Epithelial cell of proximal tubule (primary cell): ENCODE measurements around the gene BICD2. TPM values are rescaled to one million over a fixed set of nuclear protein-coding genes. Genes with fewer than 3 reads are reported as not detected.

Experiments
- DNase-seq: peaks from one replicate; pipeline ENCODE4 v3.0.0-alpha.2; 2011; ENCODE audit warnings: low read depth
- H3K4me3 ChIP-seq: 2 replicates; pipeline ENCODE4 v1.5.1; 2011; ENCODE audit warnings: low read depth, mild to moderate bottlenecking, low read length
- total RNA-seq: library from RNA; depleted of rRNA; stranded (reverse); fragments of >200 nt; gene quantifications from 2 replicates; pipeline ENCODE4 v1.2.3, GENCODE V29; 2015
- TF ChIP-seq, protein P1 (sequence below): conservative IDR thresholded peaks from 2 replicates; pipeline ENCODE4 v1.5.1; 2012; ENCODE audit warnings: low read depth, mild to moderate bottlenecking, low read length

Gene BICD2
- total RNA-seq, 1 donor from 2014 or later, result 32.2 TPM

DNA sequence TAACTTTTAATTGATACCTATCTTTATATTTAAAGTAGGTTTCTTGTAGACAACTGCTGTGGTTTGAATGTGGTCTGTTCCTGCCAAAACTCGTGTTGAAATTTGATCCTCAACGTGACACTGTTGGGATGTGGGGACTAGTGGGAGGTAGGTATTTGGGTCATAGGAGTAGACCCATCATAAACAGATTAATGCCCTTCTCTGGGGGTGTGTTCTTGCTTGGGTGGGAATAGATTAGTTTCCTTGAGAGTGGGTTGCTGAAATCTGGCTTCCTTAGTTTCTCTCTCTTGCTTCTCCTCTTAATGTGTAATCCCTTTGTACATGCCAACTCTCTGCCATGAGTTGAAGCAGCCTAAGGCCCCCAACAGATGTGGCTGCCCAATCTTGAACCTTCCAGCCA lies 60.1 kb downstream of the BICD2 start:
- DNase-seq, result no peak
- H3K4me3 ChIP-seq, result no peak overlapping the region
- TF ChIP-seq, protein P1, sequence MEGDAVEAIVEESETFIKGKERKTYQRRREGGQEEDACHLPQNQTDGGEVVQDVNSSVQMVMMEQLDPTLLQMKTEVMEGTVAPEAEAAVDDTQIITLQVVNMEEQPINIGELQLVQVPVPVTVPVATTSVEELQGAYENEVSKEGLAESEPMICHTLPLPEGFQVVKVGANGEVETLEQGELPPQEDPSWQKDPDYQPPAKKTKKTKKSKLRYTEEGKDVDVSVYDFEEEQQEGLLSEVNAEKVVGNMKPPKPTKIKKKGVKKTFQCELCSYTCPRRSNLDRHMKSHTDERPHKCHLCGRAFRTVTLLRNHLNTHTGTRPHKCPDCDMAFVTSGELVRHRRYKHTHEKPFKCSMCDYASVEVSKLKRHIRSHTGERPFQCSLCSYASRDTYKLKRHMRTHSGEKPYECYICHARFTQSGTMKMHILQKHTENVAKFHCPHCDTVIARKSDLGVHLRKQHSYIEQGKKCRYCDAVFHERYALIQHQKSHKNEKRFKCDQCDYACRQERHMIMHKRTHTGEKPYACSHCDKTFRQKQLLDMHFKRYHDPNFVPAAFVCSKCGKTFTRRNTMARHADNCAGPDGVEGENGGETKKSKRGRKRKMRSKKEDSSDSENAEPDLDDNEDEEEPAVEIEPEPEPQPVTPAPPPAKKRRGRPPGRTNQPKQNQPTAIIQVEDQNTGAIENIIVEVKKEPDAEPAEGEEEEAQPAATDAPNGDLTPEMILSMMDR, result no peak

DNA sequence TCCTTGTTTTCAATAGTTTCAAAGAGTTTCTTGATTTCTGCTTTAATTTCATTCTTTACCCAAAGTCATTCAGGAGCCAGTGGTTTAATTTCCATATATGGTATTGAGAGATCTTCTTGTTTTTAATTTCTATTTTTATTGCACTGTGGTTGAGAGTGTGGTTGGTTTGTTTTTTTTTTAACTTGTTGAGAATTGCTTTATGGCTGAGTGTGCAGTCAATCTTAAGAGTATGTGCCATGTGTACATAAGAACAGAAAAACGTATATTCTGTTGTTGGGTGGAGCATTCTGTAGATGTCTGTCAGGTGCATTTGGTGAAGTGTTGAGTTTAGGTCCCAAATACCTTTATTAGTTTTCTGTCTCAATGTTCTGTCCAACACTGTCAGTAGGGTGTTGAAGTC lies 68.0 kb downstream of the BICD2 start:
- no peak overlapping the region for H3K4me3 ChIP-seq
- TF ChIP-seq, protein P1, result no peak

DNA sequence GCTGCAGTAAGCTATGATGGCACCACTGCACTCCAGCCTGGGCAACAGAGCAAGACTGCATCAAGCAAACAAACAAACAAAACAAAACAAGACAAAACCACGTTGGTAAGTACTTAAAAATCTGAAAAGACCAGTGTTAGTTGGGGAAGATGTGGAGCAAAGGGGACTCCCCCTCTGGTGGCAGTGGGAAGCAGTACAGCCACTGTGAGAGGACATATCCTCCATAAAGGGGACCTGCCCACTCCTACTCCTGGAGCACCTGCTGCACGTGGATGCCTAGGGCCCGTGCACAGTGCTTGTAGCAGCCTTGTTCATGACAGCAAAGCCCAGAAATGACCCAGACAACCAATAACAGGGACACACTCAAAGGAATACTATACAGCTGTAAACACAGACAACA lies 77.7 kb downstream of the BICD2 start:
- DNase-seq, result no peak
- H3K4me3 ChIP-seq, result no peak overlapping the region
- TF ChIP-seq, protein P1, result peak; percentile 30

More for the DNA sequence above, 68.0 kb downstream of the BICD2 start:
- DNase-seq, result no peak

DNA sequence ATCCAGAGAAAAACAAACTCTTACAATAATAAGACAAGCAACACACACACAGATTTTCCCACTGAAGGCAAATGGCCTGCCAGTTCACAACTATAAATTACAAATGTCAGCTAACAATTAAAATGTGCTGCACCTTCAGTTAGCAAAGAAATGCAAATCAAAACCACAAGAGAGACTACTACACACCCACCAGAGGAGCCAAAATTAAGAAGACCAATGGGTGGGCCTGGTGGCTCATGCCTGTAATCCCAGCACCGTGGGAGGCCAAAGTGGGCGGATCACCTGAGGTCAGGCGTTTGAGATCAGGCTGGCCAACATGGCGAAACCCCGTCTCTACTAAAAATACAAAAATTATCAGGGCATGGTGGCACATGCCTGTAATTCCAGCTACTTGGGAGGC lies 79.6 kb downstream of the BICD2 start:
- H3K4me3 ChIP-seq, result no peak overlapping the region
- TF ChIP-seq, protein P1, result no peak

DNA sequence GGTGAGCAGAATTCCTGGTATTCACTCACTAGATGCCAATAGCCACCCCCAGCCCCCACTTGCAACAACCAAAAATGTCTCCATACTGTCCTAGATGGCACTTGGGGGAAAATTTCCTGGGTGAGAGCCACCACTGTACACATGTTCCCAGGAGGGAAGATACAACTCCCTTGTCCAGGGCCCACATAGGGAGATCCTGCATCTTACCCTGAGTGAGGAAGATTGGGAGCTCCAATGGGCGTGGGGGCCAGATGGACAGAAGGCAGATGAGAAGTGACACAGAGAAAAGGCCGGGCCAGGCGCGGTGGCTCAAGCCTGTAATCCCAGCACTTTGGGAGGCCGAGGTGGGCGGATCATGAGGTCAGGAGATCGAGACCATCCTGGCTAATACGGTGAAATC lies 82.4 kb downstream of the BICD2 start:
- TF ChIP-seq, protein P1, result no peak
- no peak overlapping the region for H3K4me3 ChIP-seq
- no peak for DNase-seq

More for the DNA sequence above, 79.6 kb downstream of the BICD2 start:
- no peak for DNase-seq

DNA sequence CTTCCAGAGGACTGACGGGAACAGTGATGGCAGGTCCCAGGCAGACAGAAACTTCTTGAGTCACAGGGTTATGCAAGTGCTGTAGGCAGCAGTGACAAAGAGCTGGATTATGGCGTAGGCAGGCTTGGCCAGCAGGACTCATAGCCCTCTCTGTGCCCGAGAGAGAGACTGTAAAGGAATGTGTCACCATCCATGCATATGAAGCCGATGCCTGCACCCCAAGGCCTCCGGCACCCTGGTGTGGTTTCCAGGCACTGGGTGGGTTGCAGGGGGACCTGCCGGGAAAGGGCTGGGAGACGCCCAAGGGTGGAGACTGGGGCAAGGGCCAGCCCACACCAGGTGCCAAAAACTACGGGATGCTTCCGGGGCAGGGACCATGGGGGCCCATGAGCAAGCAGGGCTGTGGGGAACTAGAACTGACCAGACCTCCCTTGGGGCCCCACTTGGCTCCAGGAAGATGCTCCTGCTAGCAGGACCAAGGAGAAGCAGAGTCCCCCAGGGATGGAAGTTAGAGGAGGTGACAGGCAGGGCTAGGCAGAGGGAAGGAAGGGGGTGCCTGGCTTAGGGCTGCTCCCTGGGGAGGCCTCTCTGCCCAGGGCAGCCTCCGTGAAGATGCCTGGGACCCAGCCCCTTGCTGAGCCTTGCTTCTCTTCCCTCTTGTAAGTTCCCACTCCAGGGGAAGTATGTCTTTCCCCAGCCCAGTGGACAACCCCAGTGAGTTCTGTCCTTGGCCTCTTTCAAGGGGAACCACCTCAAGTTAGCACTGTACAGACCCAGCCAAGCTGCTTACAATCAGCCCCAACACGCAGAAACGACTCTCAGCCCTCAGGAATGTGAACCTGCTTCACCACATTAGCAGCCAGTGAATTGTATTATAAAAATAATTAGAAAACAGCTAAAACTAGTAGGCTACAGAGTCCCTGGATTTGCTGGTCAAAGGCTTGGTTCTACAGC lies 84.2 kb downstream of the BICD2 start:
- no peak overlapping the region for H3K4me3 ChIP-seq
- DNase-seq, result no peak
- TF ChIP-seq, protein P1, result no peak
